Measurements from ENCODE around the gene YARS1. TPM values are rescaled to one million over a fixed set of nuclear protein-coding genes. Genes with fewer than 3 reads are reported as not detected.
A peak's percentile ranks its signal among the peaks of the same experiment; 100 is the strongest.

Gene YARS1
- total RNA-seq, 1 experiment from 2014 or later, result 118 TPM

DNA sequence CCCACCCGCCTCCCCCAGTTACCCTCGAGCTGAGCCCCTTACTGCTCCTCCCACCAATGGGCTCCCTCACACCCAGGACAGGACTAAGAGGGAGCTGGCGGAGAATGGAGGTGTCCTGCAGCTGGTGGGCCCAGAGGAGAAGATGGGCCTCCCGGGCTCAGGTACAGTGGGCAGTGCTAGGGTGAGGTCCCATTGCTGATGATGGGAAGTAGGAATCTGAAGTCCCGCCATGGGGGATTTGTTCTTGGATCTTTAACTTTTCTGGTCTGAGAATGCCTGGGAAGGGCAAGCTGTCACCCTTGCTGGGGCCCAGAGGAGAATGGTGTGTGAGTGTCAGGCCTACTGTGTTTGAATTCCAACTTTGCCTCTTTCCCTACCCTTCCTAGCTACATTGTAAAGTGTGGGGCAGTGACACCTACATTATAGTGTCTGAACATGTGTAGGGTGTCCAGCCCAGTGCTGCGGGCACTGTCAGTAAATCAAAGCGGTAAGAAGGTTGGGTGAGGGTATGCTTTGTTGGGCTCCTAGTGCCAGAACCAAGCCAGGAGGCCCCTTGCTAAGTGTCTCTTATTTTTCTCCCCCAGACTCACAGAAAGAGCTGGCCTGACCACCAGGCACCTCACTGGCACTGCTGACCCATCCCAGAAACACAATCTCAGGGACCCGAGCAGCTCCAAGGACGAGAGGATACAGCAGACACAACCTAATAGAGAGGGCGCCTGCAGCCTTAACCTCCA is 44.7 kb downstream of the YARS1 start:
- Histone ChIP-seq H3K79me2 (ENCODE audit: low read length) (no peaks in the 10 kb centered on the region), H3K9ac (ENCODE audit: low read length) (no peak overlapping the region), H2AFZ (ENCODE audit: low read length) (no peak overlapping the region), H3K9me2 (replicated peaks; ENCODE audit: insufficient read depth, low read length) (no peaks in the 10 kb centered on the region), H3K9me3 (ENCODE audit: low read length) (no peaks in the 10 kb centered on the region), H3K36me3 (ENCODE audit: insufficient read depth, low read length) (peaks cover 6% of the 10 kb centered on the region; the same call in 1 of the 2 replicates), H3K27me3 (ENCODE audit: low read length) (no peaks in the 10 kb centered on the region), H4K20me1 (ENCODE audit: insufficient read depth, low read depth, low read length) (no peaks in the 10 kb centered on the region), H3K27ac (ENCODE audit: low read length) (no peak overlapping the region), H3K4me1 (ENCODE audit: low read length) (peaks cover 8% of the 10 kb centered on the region), H3K4me3 (ENCODE audit: low read length) (no peak overlapping the region), H3K4me2 (ENCODE audit: low read depth, low read length, poor library complexity, severe bottlenecking) (no peak overlapping the region)
- no peak for DNase-seq

DNA sequence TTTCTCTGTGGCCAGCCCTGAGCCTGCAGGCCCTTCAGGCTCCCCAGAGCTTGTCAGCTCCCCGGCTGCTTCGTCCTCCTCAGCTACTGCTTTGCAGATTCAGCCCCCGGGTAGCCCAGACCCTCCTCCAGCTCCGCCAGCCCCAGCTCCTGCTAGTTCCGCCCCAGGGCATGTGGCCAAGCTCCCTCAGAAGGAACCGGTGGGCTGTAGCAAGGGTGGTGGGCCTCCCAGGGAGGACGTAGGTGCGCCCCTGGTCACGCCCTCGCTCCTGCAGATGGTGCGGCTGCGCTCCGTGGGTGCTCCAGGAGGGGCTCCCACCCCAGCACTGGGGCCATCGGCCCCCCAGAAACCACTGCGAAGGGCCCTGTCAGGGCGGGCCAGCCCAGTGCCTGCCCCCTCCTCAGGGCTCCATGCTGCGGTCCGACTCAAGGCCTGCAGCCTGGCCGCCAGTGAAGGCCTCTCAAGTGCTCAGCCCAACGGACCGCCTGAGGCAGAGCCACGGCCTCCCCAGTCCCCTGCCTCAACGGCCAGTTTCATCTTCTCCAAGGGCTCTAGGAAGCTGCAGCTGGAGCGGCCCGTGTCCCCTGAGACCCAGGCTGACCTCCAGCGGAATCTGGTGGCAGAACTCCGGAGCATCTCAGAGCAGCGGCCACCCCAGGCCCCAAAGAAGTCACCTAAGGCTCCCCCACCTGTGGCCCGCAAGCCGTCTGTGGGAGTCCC is 45.4 kb downstream of the YARS1 start:
- Histone ChIP-seq H3K4me2 (ENCODE audit: low read depth, low read length, poor library complexity, severe bottlenecking) (peak overlapping the region; percentile 20), H3K79me2 (ENCODE audit: low read length) (no peaks in the 10 kb centered on the region), H3K9ac (ENCODE audit: low read length) (peak overlapping the region; percentile 33; the same call in 1 of the 2 replicates), H3K4me3 (ENCODE audit: low read length) (no peak overlapping the region), H3K27ac (ENCODE audit: low read length) (no peak overlapping the region), H4K20me1 (ENCODE audit: insufficient read depth, low read depth, low read length) (no peaks in the 10 kb centered on the region), H3K9me3 (ENCODE audit: low read length) (no peaks in the 10 kb centered on the region), H3K4me1 (ENCODE audit: low read length) (peaks cover 8% of the 10 kb centered on the region), H3K9me2 (replicated peaks; ENCODE audit: insufficient read depth, low read length) (no peaks in the 10 kb centered on the region), H3K36me3 (ENCODE audit: insufficient read depth, low read length) (peaks cover 6% of the 10 kb centered on the region; the same call in 1 of the 2 replicates), H2AFZ (ENCODE audit: low read length) (no peak overlapping the region), H3K27me3 (ENCODE audit: low read length) (no peaks in the 10 kb centered on the region)
- DNase-seq, result no peak

DNA sequence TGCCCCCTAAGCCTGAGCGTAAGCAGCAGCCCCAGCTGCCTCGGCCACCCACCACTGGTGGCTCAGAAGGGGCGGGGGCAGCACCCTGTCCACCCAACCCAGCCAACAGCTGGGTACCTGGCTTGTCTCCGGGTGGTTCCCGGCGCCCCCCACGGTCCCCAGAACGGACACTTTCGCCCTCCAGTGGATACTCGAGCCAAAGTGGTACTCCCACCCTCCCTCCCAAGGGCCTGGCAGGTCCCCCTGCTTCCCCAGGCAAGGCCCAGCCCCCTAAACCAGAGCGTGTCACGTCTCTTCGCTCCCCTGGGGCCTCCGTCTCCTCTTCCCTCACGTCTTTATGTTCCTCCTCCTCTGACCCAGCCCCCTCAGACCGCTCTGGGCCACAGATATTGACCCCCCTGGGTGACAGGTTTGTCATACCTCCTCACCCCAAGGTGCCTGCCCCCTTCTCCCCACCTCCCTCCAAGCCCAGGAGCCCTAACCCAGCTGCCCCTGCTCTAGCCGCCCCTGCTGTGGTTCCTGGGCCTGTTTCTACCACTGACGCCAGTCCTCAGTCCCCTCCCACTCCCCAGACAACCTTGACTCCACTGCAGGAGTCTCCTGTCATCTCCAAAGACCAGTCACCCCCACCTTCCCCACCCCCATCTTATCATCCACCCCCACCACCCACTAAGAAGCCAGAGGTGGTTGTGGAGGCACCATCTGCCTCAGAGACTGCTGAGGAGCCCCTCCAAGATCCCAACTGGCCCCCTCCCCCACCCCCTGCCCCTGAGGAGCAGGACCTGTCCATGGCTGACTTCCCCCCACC is 46.2 kb downstream of the YARS1 start:
- DNase-seq, result no peak
- Histone ChIP-seq H3K36me3 (ENCODE audit: insufficient read depth, low read length) (peaks cover 6% of the 10 kb centered on the region; the same call in 1 of the 2 replicates), H3K9me3 (ENCODE audit: low read length) (no peaks in the 10 kb centered on the region), H3K27me3 (ENCODE audit: low read length) (no peaks in the 10 kb centered on the region), H3K27ac (ENCODE audit: low read length) (no peak overlapping the region), H3K9ac (ENCODE audit: low read length) (peak overlapping the region; percentile 33; the same call in 1 of the 2 replicates), H2AFZ (ENCODE audit: low read length) (no peak overlapping the region), H3K4me2 (ENCODE audit: low read depth, low read length, poor library complexity, severe bottlenecking) (peak overlapping the region; percentile 20), H3K79me2 (ENCODE audit: low read length) (no peaks in the 10 kb centered on the region), H3K4me3 (ENCODE audit: low read length) (no peak overlapping the region), H3K4me1 (ENCODE audit: low read length) (peaks cover 8% of the 10 kb centered on the region), H3K9me2 (replicated peaks; ENCODE audit: insufficient read depth, low read length) (no peaks in the 10 kb centered on the region), H4K20me1 (ENCODE audit: insufficient read depth, low read depth, low read length) (no peaks in the 10 kb centered on the region)

DNA sequence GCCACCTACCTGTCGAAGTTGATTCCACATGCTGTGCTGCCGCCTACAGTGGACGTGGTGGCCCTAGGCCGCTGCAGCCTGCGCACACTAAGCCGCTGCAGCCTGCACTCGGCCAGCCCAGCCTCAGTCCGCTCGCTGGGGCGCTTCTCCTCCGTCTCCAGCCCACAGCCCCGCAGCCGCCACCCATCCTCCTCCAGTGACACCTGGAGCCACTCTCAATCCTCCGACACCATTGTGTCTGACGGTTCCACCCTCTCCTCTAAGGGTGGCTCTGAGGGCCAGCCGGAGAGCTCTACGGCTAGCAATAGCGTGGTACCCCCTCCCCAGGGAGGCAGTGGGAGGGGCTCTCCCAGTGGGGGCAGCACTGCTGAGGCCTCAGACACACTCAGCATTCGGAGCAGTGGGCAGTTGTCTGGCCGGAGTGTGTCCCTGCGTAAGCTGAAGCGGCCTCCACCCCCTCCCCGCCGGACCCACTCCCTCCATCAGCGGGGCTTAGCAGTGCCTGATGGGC is 46.9 kb downstream of the YARS1 start:
- Histone ChIP-seq H3K4me2 (ENCODE audit: low read depth, low read length, poor library complexity, severe bottlenecking) (no peak overlapping the region), H3K79me2 (ENCODE audit: low read length) (no peaks in the 10 kb centered on the region), H3K9ac (ENCODE audit: low read length) (no peak overlapping the region), H4K20me1 (ENCODE audit: insufficient read depth, low read depth, low read length) (no peaks in the 10 kb centered on the region), H3K4me1 (ENCODE audit: low read length) (peaks cover 10% of the 10 kb centered on the region), H3K9me2 (replicated peaks; ENCODE audit: insufficient read depth, low read length) (no peaks in the 10 kb centered on the region), H3K4me3 (ENCODE audit: low read length) (no peak overlapping the region), H2AFZ (ENCODE audit: low read length) (no peak overlapping the region), H3K36me3 (ENCODE audit: insufficient read depth, low read length) (peaks cover 1% of the 10 kb centered on the region; the same call in 1 of the 2 replicates), H3K9me3 (ENCODE audit: low read length) (no peaks in the 10 kb centered on the region), H3K27me3 (ENCODE audit: low read length) (no peaks in the 10 kb centered on the region), H3K27ac (ENCODE audit: low read length) (no peak overlapping the region)
- DNase-seq, result no peak

DNA sequence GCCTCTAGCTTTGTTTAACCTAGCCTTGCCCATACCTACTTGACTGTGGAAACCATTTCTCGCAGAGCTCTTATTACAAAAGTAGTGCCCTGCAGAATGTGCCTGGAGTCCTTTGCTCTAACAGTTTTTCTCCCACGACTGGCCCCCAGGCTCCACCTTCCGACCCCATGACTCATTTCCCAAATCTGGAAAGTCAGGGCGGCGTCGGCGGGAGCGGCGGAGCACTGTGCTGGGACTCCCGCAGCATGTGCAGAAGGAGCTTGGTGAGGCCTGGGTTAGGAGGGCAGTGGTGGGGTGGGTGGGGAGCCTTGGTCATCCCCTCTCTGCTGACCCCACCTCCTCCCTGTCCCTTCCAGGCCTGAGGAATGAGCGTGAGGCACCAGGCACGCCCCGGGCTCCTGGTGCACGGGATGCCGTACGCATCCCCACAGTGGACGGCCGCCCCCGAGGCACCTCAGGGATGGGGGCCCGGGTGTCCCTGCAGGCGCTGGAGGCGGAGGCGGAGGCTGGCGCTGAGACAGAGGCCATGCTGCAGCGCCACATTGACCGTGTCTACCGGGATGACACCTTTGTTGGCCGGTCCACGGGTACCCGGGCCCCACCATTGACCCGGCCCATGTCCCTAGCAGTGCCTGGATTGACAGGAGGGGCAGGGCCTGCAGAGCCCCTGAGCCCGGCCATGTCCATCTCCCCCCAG is 47.5 kb downstream of the YARS1 start:
- no peak for DNase-seq
- H3K9me3 ChIP-seq (ENCODE audit: low read length), result no peaks in the 10 kb centered on the region
- no peaks in the 10 kb centered on the region for H4K20me1 ChIP-seq (ENCODE audit: insufficient read depth, low read depth, low read length)
- H2AFZ ChIP-seq (ENCODE audit: low read length), result no peak overlapping the region
- peaks cover 14% of the 10 kb centered on the region for H3K4me1 ChIP-seq (ENCODE audit: low read length)
- H3K4me3 ChIP-seq (ENCODE audit: low read length), result no peak overlapping the region
- H3K27ac ChIP-seq (ENCODE audit: low read length), result no peak overlapping the region
- H3K9me2 ChIP-seq (replicated peaks; ENCODE audit: insufficient read depth, low read length), result no peaks in the 10 kb centered on the region
- no peaks in the 10 kb centered on the region for H3K79me2 ChIP-seq (ENCODE audit: low read length)
- H3K4me2 ChIP-seq (ENCODE audit: low read depth, low read length, poor library complexity, severe bottlenecking), result no peak overlapping the region
- H3K9ac ChIP-seq (ENCODE audit: low read length), result no peak overlapping the region
- H3K27me3 ChIP-seq (ENCODE audit: low read length), result no peaks in the 10 kb centered on the region
- no peaks in the 10 kb centered on the region for H3K36me3 ChIP-seq (ENCODE audit: insufficient read depth, low read length)

DNA sequence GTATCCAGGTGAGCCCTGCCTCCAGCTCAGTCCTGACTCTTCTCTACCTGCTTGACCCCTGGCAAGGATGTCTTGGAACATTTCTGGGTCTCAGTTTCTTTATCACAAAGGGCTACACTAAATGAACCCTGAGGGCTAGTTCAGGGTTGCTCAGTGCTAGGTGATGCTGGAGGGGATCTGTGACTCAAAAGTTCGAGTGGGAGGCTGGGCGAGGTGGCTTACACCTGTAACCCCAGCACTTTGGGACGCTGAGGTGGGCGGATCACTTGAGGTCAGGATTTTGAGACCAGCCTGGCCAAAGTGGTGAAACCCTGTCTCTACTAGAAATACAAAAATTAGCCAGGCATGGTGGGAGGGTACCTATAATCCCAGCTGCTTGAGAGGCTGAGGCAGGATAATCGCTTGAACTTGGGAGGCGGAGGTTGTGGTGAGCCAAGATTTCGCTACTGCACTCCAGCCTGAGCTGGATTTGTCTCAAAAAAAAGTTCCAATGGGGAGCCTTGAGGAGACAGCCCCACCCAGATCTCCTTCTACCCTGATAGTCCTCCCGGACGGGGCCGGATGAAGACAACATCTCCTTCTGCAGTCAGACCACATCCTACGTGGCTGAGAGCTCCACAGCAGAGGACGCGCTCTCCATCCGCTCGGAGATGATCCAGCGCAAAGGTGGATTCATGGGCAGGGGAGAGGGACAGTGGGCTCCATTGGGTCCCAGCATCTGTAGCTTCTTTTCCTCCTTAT is 48.9 kb downstream of the YARS1 start:
- no peak overlapping the region for H3K4me3 ChIP-seq (ENCODE audit: low read length)
- no peaks in the 10 kb centered on the region for H3K36me3 ChIP-seq (ENCODE audit: insufficient read depth, low read length)
- peaks cover 14% of the 10 kb centered on the region for H3K4me1 ChIP-seq (ENCODE audit: low read length)
- no peak for DNase-seq
- no peaks in the 10 kb centered on the region for H3K27me3 ChIP-seq (ENCODE audit: low read length)
- H3K9me2 ChIP-seq (replicated peaks; ENCODE audit: insufficient read depth, low read length), result no peaks in the 10 kb centered on the region
- no peak overlapping the region for H3K4me2 ChIP-seq (ENCODE audit: low read depth, low read length, poor library complexity, severe bottlenecking)
- H3K79me2 ChIP-seq (ENCODE audit: low read length), result no peaks in the 10 kb centered on the region
- H3K9me3 ChIP-seq (ENCODE audit: low read length), result no peaks in the 10 kb centered on the region
- no peak overlapping the region for H3K9ac ChIP-seq (ENCODE audit: low read length)
- no peaks in the 10 kb centered on the region for H4K20me1 ChIP-seq (ENCODE audit: insufficient read depth, low read depth, low read length)
- no peak overlapping the region for H3K27ac ChIP-seq (ENCODE audit: low read length)
- no peak overlapping the region for H2AFZ ChIP-seq (ENCODE audit: low read length)

DNA sequence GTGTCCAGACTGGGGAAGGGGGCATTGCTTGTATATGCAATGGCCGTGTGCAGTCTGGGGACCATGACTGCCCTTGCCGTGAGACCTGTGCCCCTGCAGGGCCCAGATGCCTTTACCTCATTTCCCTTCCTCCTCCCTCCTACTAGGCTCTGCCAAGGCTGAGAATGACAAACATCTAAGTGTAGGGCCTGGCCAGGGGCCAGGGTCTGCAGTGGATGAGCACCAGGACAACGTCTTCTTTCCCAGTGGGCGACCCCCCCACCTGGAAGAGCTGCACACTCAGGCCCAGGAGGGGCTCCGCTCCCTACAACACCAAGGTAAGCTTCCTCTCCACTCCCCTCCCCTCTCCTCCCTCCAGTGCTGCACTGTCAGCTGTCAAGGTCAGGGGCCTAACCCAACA is 49.5 kb downstream of the YARS1 start:
- H4K20me1 ChIP-seq (ENCODE audit: insufficient read depth, low read depth, low read length), result no peaks in the 10 kb centered on the region
- no peak overlapping the region for H3K9ac ChIP-seq (ENCODE audit: low read length)
- peaks cover 14% of the 10 kb centered on the region for H3K4me1 ChIP-seq (ENCODE audit: low read length)
- no peak for DNase-seq
- no peaks in the 10 kb centered on the region for H3K9me2 ChIP-seq (replicated peaks; ENCODE audit: insufficient read depth, low read length)
- H3K4me2 ChIP-seq (ENCODE audit: low read depth, low read length, poor library complexity, severe bottlenecking), result no peak overlapping the region
- no peak overlapping the region for H2AFZ ChIP-seq (ENCODE audit: low read length)
- H3K79me2 ChIP-seq (ENCODE audit: low read length), result no peaks in the 10 kb centered on the region
- H3K27ac ChIP-seq (ENCODE audit: low read length), result no peak overlapping the region
- H3K4me3 ChIP-seq (ENCODE audit: low read length), result no peak overlapping the region
- H3K36me3 ChIP-seq (ENCODE audit: insufficient read depth, low read length), result no peaks in the 10 kb centered on the region
- no peaks in the 10 kb centered on the region for H3K9me3 ChIP-seq (ENCODE audit: low read length)
- H3K27me3 ChIP-seq (ENCODE audit: low read length), result no peaks in the 10 kb centered on the region
